ENCODE results near the gene WDPCP.

- TF ChIP-seq CTCF (IDR thresholded peaks at IDR 0.05): no peak
- no peak for TF ChIP-seq POLR2A (IDR thresholded peaks at IDR 0.05)
- TF ChIP-seq POLR2AphosphoS5 (IDR thresholded peaks at IDR 0.05; ENCODE audit: insufficient read depth in 1 of 2, low read depth in 1 of 2): no peak
Observed at GRCh38 chr2:63486861-63487290, 101.4 kb downstream of the WDPCP start.

Data from vagina (tissue), 2 donors.